ENCODE measurements around the gene AKAP13.

DNA sequence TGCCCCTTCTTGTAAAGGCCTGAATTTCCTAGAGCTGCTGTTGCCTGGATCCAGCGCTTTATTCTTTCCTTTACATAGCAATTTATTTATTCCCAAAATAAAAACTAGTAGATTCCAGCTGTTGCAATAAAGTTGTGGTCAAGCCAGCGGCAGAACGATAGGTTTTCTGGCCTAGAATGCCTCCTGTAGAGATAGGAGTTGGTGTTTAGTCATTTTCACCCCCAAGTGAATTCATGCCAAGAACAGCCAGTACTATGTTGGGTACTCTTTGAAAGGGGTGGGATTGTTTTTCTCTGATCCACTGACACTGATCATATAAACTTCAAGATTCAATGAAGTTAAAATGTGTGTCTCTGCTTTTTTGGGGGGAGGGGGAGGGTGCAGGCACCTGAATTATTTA, 344.6 kb downstream of the AKAP13 start:
- TF ChIP-seq, protein P1, sequence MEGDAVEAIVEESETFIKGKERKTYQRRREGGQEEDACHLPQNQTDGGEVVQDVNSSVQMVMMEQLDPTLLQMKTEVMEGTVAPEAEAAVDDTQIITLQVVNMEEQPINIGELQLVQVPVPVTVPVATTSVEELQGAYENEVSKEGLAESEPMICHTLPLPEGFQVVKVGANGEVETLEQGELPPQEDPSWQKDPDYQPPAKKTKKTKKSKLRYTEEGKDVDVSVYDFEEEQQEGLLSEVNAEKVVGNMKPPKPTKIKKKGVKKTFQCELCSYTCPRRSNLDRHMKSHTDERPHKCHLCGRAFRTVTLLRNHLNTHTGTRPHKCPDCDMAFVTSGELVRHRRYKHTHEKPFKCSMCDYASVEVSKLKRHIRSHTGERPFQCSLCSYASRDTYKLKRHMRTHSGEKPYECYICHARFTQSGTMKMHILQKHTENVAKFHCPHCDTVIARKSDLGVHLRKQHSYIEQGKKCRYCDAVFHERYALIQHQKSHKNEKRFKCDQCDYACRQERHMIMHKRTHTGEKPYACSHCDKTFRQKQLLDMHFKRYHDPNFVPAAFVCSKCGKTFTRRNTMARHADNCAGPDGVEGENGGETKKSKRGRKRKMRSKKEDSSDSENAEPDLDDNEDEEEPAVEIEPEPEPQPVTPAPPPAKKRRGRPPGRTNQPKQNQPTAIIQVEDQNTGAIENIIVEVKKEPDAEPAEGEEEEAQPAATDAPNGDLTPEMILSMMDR (IDR thresholded peaks at IDR 0.05; ENCODE audit: low read depth, low read length) = no peak
- TF ChIP-seq EZH2phosphoT487 (IDR thresholded peaks at IDR 0.05; ENCODE audit: low read depth) = no peak

All from OCI-LY3 (cell line).